HEK293T (cell line): ENCODE data around the gene LTBP1.

Source experiments
- CTCF ChIA-PET: fragments of 350-600 bp; formaldehyde crosslinking; extraction: SDS; loops from one replicate; lab custom pipeline; 2021; ENCODE audit warnings: antibody characterized with exemption, inconsistent platforms; lab: Yijun Ruan, JAX
- POLR2A ChIA-PET: fragments of 350-600 bp; formaldehyde crosslinking; extraction: SDS; loops from one replicate; lab custom pipeline; 2020; ENCODE audit warnings: antibody characterized with exemption, inconsistent platforms; lab: Yijun Ruan, JAX
- DNase-seq: peaks from one replicate; pipeline ENCODE4 v3.0.0; 2012; ENCODE audit warnings: mixed read lengths; ENCODE audit errors: extremely low spot score
- ARNT ChIP-seq: fragments of 450-650 bp; IDR thresholded peaks from 2 replicates; pipeline ENCODE4 v1.6.1; 2017; ENCODE audit warnings: mild to moderate bottlenecking
- BHLHE40 ChIP-seq: fragments of 450-650 bp; IDR thresholded peaks from 2 replicates; pipeline ENCODE4 v1.6.1; 2016; ENCODE audit warnings: mild to moderate bottlenecking, moderate library complexity, borderline replicate concordance
- CTBP1 ChIP-seq: fragments of 450-650 bp; IDR thresholded peaks from 2 replicates; pipeline ENCODE4 v1.6.1; 2016; ENCODE audit warnings: borderline replicate concordance
- ELF4 ChIP-seq: fragments of 450-650 bp; IDR thresholded peaks from 2 replicates; pipeline ENCODE4 v1.6.1; 2017; ENCODE audit warnings: antibody characterized with exemption
- FOXA1 ChIP-seq: fragments of 450-650 bp; IDR thresholded peaks from 2 replicates; pipeline ENCODE4 v1.6.1; 2016; ENCODE audit warnings: mild to moderate bottlenecking
- FOXK2 ChIP-seq: fragments of 450-650 bp; IDR thresholded peaks from 2 replicates; pipeline ENCODE4 v1.6.1; 2016; ENCODE audit warnings: mild to moderate bottlenecking
- FOXM1 ChIP-seq: fragments of 450-650 bp; IDR thresholded peaks from 2 replicates; pipeline ENCODE4 v1.6.1; 2017; ENCODE audit warnings: mild to moderate bottlenecking, borderline replicate concordance
- HDGF ChIP-seq: fragments of 450-650 bp; IDR thresholded peaks from 2 replicates; pipeline ENCODE4 v1.6.1; 2017; ENCODE audit warnings: antibody characterized with exemption, borderline replicate concordance
- L3MBTL2 ChIP-seq: fragments of 450-650 bp; conservative IDR thresholded peaks from 2 replicates; pipeline ENCODE4 v1.6.1; 2016; ENCODE audit warnings: mild to moderate bottlenecking
- LEF1 ChIP-seq: fragments of 450-650 bp; IDR thresholded peaks from 2 replicates; pipeline ENCODE4 v1.6.1; 2017; ENCODE audit warnings: mild to moderate bottlenecking, borderline replicate concordance
- NFRKB ChIP-seq: fragments of 450-650 bp; IDR thresholded peaks from 2 replicates; pipeline ENCODE4 v1.6.1; 2016; ENCODE audit warnings: mild to moderate bottlenecking, moderate library complexity
- SP1 ChIP-seq: fragments of 450-650 bp; IDR thresholded peaks from 2 replicates; pipeline ENCODE4 v1.6.1; 2017
- SUZ12 ChIP-seq: fragments of 450-650 bp; IDR thresholded peaks from 2 replicates; pipeline ENCODE4 v1.6.1; 2016; ENCODE audit warnings: mild to moderate bottlenecking
- TARDBP ChIP-seq: fragments of 450-650 bp; IDR thresholded peaks from 2 replicates; pipeline ENCODE4 v1.6.1; 2016
- ZNF384 ChIP-seq: fragments of 450-650 bp; IDR thresholded peaks from 2 replicates; pipeline ENCODE4 v1.6.1; 2016
- TF ChIP-seq, protein P1 (sequence below): fragments of 450-650 bp; IDR thresholded peaks from 2 replicates; pipeline ENCODE4 v1.6.1; 2016

Gene LTBP1

DNA sequence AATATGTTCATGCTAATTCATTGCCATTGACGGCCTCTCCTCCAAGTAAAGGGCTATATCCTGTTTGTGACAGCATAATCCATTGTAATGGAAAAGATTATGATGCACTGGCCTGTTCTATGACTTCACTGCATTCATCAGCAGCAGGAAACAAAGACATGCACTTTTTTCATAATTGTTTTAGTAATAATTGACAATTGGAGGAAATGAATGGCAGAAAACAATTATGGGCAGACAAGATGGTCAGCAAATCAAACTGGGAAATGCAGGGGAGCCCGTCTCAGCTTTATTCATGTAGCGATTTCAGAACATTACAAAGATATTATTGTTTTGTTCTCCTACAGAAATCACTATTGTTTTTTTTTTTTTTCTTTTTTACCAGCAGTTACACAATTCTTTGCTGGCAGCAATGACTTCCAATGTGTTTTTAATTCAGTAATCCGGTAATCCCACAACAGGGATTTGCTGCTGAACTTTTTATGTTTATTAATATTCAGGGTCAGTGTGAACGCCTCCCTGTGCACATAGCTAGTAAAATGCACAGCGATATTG is 495.9 kb downstream of the LTBP1 start:
- TF ChIP-seq LEF1, result no peak
- TF ChIP-seq TARDBP, result no peak
- no peak for TF ChIP-seq FOXA1
- TF ChIP-seq ARNT, result no peak
- TF ChIP-seq ELF4, result no peak
- TF ChIP-seq, protein P1, sequence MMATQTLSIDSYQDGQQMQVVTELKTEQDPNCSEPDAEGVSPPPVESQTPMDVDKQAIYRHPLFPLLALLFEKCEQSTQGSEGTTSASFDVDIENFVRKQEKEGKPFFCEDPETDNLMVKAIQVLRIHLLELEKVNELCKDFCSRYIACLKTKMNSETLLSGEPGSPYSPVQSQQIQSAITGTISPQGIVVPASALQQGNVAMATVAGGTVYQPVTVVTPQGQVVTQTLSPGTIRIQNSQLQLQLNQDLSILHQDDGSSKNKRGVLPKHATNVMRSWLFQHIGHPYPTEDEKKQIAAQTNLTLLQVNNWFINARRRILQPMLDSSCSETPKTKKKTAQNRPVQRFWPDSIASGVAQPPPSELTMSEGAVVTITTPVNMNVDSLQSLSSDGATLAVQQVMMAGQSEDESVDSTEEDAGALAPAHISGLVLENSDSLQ, result no peak
- no peak for TF ChIP-seq FOXM1
- no peak for TF ChIP-seq SUZ12
- no peak for TF ChIP-seq NFRKB
- POLR2A ChIA-PET, result no interaction called here
- DNase-seq, result no peak
- CTCF ChIA-PET, result interaction anchor here (1.4 kb wide), 1 partner anchor 141 kb away, joined by 4 read pairs; no protein-coding TSS in a partner anchor

- ChIA-PET CTCF (no interaction called here), POLR2A (no interaction called here)
- DNase-seq, result no peak
- TF ChIP-seq ARNT (no peak), HDGF (no peak)
Measured at GRCh38 chr2:33443274-33443829, 496.6 kb downstream of the LTBP1 start.

GRCh38 chr2:33444967-33445366 is 498.2 kb downstream of the LTBP1 start:
- no peak for DNase-seq
- no peak for TF ChIP-seq FOXA1
- TF ChIP-seq FOXM1, result no peak
- TF ChIP-seq ARNT, result no peak
- no peak for TF ChIP-seq NFRKB
- TF ChIP-seq ELF4, result no peak
- no peak for TF ChIP-seq ZNF384
- no peak for TF ChIP-seq LEF1
- TF ChIP-seq, protein P1, result no peak
- no peak for TF ChIP-seq BHLHE40
- TF ChIP-seq SUZ12, result no peak
- no peak for TF ChIP-seq SP1
- no peak for TF ChIP-seq L3MBTL2
- TF ChIP-seq HDGF, result no peak
- ChIA-PET POLR2A (no interaction called here), CTCF (no interaction called here)

DNA sequence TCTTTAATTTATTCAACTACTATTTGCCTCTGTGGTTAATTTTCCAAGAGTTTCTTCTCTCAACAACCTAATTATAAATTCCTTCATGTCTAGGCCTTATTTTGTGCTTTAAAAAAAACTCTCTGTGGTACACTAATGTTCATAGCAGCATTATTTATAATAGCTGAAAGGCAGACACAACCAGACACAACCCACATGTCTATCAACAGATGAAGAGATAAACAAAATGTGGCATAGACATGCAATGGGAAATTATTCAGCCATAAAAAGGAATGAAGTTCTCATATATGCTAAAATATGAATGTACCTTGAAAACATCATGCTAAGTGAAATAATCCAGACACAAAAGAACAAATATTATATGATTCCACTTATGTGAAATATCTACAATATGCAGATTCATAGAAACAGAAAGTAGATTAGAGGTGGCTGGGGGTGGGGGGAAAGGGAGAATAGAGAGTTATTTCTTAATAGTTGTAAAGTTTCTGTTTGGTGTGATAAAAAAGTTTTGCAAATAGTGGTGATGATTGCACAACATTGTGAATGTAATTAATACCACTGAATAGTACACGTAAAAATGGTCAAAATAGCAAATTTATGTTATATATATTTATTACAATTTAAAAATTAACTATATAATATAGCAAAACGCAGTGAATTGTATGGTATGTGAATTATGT is 501.6 kb downstream of the LTBP1 start:
- ChIA-PET CTCF (no interaction called here), POLR2A (no interaction called here)
- no peak for DNase-seq
- no peak for TF ChIP-seq TARDBP
- TF ChIP-seq FOXA1, result no peak
- TF ChIP-seq NFRKB, result no peak
- no peak for TF ChIP-seq FOXM1
- no peak for TF ChIP-seq SUZ12
- TF ChIP-seq FOXK2, result no peak
- TF ChIP-seq LEF1, result no peak
- TF ChIP-seq L3MBTL2, result no peak
- TF ChIP-seq HDGF, result no peak
- TF ChIP-seq ELF4, result no peak
- TF ChIP-seq CTBP1, result no peak
- no peak for TF ChIP-seq SP1
- TF ChIP-seq, protein P1, result no peak
- no peak for TF ChIP-seq ARNT
- TF ChIP-seq ZNF384, result no peak
- no peak for TF ChIP-seq BHLHE40
